Tibial nerve (tissue), 4 donors: ENCODE data around the gene BCHE. TPM values are rescaled to one million over a fixed set of nuclear protein-coding genes. Genes with fewer than 3 reads are reported as not detected.
"Not testable (repeated sequence)": the region's sequence is repeated elsewhere in the genome, so short reads cannot be mapped to it uniquely, and the experiment has no call there.

ENCODE experiments used
- DNase-seq, 2 donors: peaks; one replicate each; pipeline ENCODE4 v3.0.0-alpha.2; 2019; ENCODE audit warnings: low spot score in 2 of 2
- H3K27ac ChIP-seq, 4 donors: fragments of 200-600 bp; sonication (generic) in 3 of 4; one replicate each; pipeline ENCODE4 v1.5.1; 2017 to 2019; ENCODE audit warnings: mild to moderate bottlenecking in 1 of 4
- H3K27me3 ChIP-seq, 2 donors: fragments of 200-600 bp; sonication (generic) in 1 of 2; one replicate each; pipeline versions ENCODE4 v1.5.1 to v1.6.0; 2017 to 2019
- H3K36me3 ChIP-seq, 3 donors: fragments of 200-600 bp; sonication (generic); one replicate each; pipeline ENCODE4 v1.5.1; 2018 to 2019
- H3K4me1 ChIP-seq, 4 donors: fragments of 200-600 bp; sonication (generic) in 3 of 4; one replicate each; pipeline ENCODE4 v1.5.1; 2017 to 2019
- H3K4me3 ChIP-seq, 4 donors: fragments of 200-600 bp; sonication (generic) in 3 of 4; one replicate each; pipeline ENCODE4 v1.5.1; 2017 to 2019; ENCODE audit warnings: mild to moderate bottlenecking in 1 of 4, moderate library complexity in 1 of 4
- H3K9me3 ChIP-seq, 4 donors: fragments of 200-600 bp; sonication (generic) in 3 of 4; one replicate each; pipeline ENCODE4 v1.5.1; 2017 to 2019
- EP300 ChIP-seq, 2 donors: sonication (generic); formaldehyde crosslinking; IDR thresholded peaks; one replicate each; pipeline ENCODE4 v1.6.1; 2017; ENCODE audit warnings: antibody characterized with exemption in 2 of 2, mild to moderate bottlenecking in 1 of 2
- POLR2A ChIP-seq, 2 donors: fragments of 450-650 bp; IDR thresholded peaks; one replicate each; pipeline ENCODE4 v1.6.1; 2017; ENCODE audit warnings: antibody characterized with exemption in 2 of 2, mild to moderate bottlenecking in 2 of 2, moderate library complexity in 2 of 2
- WGBS, 2 donors: methylation state at CpG; one replicate each; pipeline ENCODE4 v1.1.5; 2018; 5-methylcytosine and 5-hydroxymethylcytosine counted together
- total RNA-seq, 4 donors: library from RNA; depleted of rRNA; stranded (reverse); fragments of >200 nt; gene quantifications; one replicate each; pipeline ENCODE4 v1.1.0, GENCODE V29; 2016
- TF ChIP-seq, protein P1 (sequence below), 5 experiments: fragments of 200-600 bp in 3 of 5; fragments of 450-650 bp in 2 of 5; sonication (generic) in 3 of 5; IDR thresholded peaks; one replicate each; pipeline ENCODE4 v1.5.1; 2016 to 2019; ENCODE audit warnings: antibody characterized with exemption in 5 of 5, mild to moderate bottlenecking in 3 of 5, moderate library complexity in 2 of 5

BCHE gene
- total RNA-seq, 4 donors from 2014 or later: 0.30 to 1.3 (median 0.98) TPM; not detected in 1

DNA sequence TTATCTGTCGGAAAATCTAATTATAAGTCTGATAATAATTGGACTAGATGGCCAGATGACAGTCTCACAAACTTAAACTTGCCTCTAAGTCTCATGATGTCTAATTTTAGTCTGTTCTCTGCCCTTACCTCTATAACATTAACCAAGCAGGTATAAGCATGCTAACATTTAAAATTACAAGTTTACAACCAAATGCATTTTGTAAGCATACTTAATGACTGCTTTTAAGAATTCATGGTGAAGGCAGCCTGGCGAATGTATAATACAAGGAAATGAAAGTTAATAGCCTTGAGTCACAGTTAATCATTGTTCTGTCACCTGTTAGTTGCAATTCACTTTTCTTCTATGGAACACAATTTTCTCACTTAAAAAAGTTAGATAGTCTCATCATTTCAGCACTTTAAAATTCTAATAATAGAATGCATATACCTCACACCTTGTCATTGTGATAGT lies 16.5 kb downstream of the BCHE start:
- Histone ChIP-seq H3K4me1 (no peaks in the 10 kb centered on the region), H3K36me3 (no peaks in the 10 kb centered on the region), H3K27ac (no peak overlapping the region), H3K9me3 (no peaks in the 10 kb centered on the region), H3K4me3 (no peak overlapping the region), H3K27me3 (no peaks in the 10 kb centered on the region)
- no peak for DNase-seq
- WGBS, 2 donors: 37 to 63% methylated on average over 2 of the region's 2 CpGs
- TF ChIP-seq POLR2A (IDR thresholded peaks at IDR 0.05): no peak
- TF ChIP-seq, protein P1, sequence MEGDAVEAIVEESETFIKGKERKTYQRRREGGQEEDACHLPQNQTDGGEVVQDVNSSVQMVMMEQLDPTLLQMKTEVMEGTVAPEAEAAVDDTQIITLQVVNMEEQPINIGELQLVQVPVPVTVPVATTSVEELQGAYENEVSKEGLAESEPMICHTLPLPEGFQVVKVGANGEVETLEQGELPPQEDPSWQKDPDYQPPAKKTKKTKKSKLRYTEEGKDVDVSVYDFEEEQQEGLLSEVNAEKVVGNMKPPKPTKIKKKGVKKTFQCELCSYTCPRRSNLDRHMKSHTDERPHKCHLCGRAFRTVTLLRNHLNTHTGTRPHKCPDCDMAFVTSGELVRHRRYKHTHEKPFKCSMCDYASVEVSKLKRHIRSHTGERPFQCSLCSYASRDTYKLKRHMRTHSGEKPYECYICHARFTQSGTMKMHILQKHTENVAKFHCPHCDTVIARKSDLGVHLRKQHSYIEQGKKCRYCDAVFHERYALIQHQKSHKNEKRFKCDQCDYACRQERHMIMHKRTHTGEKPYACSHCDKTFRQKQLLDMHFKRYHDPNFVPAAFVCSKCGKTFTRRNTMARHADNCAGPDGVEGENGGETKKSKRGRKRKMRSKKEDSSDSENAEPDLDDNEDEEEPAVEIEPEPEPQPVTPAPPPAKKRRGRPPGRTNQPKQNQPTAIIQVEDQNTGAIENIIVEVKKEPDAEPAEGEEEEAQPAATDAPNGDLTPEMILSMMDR (IDR thresholded peaks at IDR 0.05): no peak
- TF ChIP-seq EP300 (IDR thresholded peaks at IDR 0.05): no peak

DNA sequence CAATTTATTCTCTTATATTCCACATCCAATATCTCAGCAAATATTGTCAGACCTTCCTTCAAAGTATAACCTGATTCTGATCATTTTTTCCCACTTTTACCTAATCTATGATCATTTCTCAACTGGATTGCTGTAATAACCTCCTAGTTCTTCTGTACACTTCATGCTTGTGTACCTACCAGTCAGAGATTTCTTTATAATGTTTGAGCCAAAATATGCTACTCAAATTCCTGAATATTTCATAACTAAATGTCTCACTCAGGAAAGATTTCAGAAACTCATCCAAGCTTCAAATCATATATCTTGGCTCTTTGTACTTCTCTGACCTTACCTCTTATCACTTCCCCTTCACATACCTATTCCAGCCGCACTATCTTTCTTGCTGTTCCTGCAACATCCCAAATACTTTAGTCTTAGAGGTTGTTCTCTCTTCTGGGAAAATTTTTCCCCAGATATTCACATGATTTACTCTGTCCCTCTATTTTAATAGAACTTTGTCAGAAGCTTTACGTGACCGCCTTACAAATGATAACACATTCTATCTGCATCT lies 20.0 kb downstream of the BCHE start:
- no peak for TF ChIP-seq POLR2A (IDR thresholded peaks at IDR 0.05)
- TF ChIP-seq, protein P1 (IDR thresholded peaks at IDR 0.05): no peak
- no peak for TF ChIP-seq EP300 (IDR thresholded peaks at IDR 0.05)
- Histone ChIP-seq H3K4me3 (no peak overlapping the region), H3K9me3 (no peaks in the 10 kb centered on the region), H3K27me3 (no peaks in the 10 kb centered on the region), H3K27ac (no peak overlapping the region), H3K4me1 (no peaks in the 10 kb centered on the region), H3K36me3 (no peaks in the 10 kb centered on the region)
- no peak for DNase-seq
- 96 to 98% methylated on average over 3 of the region's 3 CpGs for WGBS, 2 donors

DNA sequence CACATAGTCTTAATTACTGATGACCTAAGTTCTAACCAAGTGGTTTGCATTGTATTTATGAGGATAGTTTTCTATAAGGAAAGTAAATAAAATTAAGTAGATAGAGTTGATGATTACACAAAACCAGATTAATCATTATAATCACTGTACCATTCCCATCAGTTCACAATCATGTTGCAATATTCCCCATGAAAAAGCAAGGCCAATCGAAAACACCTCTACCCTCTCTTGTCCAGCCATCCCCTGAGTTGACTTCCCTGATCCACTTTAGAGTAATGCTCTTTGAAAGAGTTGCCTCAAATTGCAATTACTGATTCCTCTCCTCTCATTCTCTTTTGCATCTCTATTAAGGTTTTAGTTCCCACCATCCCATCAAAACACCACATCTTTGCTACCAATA lies 21.0 kb downstream of the BCHE start:
- no peaks in the 10 kb centered on the region for H3K27me3 ChIP-seq
- no peaks in the 10 kb centered on the region for H3K9me3 ChIP-seq
- TF ChIP-seq POLR2A (IDR thresholded peaks at IDR 0.05) (no peak), EP300 (IDR thresholded peaks at IDR 0.05) (no peak)
- TF ChIP-seq, protein P1 (IDR thresholded peaks at IDR 0.05): no peak
- H3K36me3 ChIP-seq: no peaks in the 10 kb centered on the region
- WGBS, 2 donors: 77 to 92% methylated on average over 1 of the region's 1 CpG
- H3K27ac ChIP-seq: no peak overlapping the region
- H3K4me1 ChIP-seq: no peaks in the 10 kb centered on the region
- DNase-seq: no peak
- no peak overlapping the region for H3K4me3 ChIP-seq

DNA sequence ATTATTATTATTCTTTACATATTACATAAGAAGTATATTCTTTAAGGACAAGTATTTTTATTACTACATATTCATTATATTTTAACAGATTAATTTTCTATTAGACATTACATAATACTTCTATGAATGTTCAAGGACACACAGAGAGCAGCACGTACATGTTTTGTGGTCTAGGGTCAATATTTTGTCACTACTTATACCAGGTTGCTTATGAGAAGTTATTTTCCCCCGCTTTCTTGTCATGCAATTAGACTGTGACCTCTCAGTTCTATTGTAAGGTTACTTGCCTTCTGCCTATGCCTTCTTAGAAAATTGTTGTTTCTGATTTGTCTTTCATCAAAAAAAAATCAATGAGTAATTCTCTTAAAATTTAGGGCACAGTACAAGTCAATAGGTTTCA lies 21.5 kb downstream of the BCHE start:
- DNase-seq: no peak
- no peak overlapping the region for H3K4me3 ChIP-seq
- TF ChIP-seq, protein P1 (IDR thresholded peaks at IDR 0.05): no peak
- no peak for TF ChIP-seq POLR2A (IDR thresholded peaks at IDR 0.05)
- TF ChIP-seq EP300 (IDR thresholded peaks at IDR 0.05): no peak
- WGBS, 2 donors: 90% methylated on average over 2 of the region's 2 CpGs
- H3K4me1 ChIP-seq: no peaks in the 10 kb centered on the region
- no peak overlapping the region for H3K27ac ChIP-seq
- H3K27me3 ChIP-seq: no peaks in the 10 kb centered on the region
- no peaks in the 10 kb centered on the region for H3K36me3 ChIP-seq
- no peaks in the 10 kb centered on the region for H3K9me3 ChIP-seq

DNA sequence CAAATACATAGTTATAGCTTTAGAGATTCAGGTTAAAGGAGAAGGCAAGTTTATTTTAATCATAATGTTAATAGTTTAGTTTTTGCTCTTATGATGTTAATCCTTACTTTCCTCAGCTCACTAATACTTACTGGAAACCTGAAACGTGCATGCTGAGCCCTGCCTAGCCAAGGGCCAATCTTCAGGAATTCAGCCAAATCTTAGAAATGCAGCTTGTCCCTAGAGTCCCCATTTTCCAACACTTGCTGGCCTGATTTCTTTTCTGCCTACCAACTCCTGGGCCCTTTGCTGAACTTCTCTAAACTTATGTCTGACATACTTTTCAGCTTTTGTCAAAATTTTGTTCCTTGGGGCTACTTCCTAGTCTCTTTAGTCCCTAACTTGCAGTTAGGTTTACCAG lies 22.8 kb downstream of the BCHE start:
- 17 to 29% methylated on average over 1 of the region's 1 CpG for WGBS, 2 donors
- H3K27ac ChIP-seq: no peak overlapping the region
- no peak overlapping the region for H3K4me3 ChIP-seq
- H3K4me1 ChIP-seq: no peaks in the 10 kb centered on the region
- no peak for DNase-seq
- no peaks in the 10 kb centered on the region for H3K36me3 ChIP-seq
- H3K27me3 ChIP-seq: no peaks in the 10 kb centered on the region
- H3K9me3 ChIP-seq: no peaks in the 10 kb centered on the region
- TF ChIP-seq, protein P1 (IDR thresholded peaks at IDR 0.05): no peak
- TF ChIP-seq EP300 (IDR thresholded peaks at IDR 0.05) (no peak), POLR2A (IDR thresholded peaks at IDR 0.05) (no peak)

DNA sequence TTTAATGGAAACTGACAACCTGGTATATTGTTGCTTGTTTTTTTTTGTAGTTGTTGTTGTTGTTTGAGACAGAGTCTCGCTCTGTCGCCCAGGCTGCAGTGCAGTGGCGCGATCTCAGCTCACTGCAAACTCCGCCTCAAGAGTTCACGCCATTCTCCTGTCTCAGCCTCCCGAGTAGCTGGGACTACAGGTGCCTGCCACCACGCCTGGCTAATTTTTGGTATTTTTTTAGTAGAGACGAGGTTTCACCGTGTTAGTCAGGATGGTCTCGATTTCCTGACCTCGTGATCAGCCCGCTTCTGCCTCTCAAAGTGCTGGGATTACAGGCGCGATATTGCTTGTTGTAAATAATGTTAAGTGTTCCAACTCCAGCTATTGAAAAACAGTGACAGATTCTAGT lies 29.3 kb downstream of the BCHE start:
- not testable (repeated sequence) for H3K4me3 ChIP-seq, DNase-seq, H3K36me3 ChIP-seq, H3K27me3 ChIP-seq, H3K4me1 ChIP-seq, H3K9me3 ChIP-seq, H3K27ac ChIP-seq
- WGBS, 2 donors: 96 to 97% methylated on average over 15 of the region's 15 CpGs
